ENCODE measurements around the gene SMG6. TPM values are rescaled to one million over a fixed set of nuclear protein-coding genes. Genes with fewer than 3 reads are reported as not detected.

The SMG6 gene
- polyA plus RNA-seq, 1 of the 3 experiments (the other 2 are of a cell fraction) = 15.7 TPM

DNA sequence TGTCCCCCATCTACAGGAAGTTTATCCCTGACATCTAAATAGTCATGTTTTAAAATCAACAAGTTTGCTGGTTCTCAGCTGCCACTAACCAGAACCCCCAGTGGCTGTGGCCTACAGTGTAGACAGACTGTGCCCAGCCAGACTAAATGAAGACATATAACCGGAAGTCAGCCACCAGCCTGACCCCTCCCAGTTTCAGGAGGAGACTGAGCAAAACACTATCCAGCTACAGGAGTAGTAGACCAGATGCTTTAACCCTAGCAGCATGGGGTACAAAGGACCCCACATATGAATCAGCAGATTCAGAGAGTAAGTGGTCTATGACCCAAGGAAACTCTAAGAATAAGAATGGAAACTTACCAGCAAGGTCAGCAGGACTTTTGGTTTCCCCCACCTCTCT, 165.3 kb downstream of the SMG6 start:
- DNase-seq = peak; percentile 79
- H3K36me3 ChIP-seq (replicated peaks in 1 of 2; ENCODE audit: control insufficient read depth in 1 of 2, insufficient read depth in 2 of 2, low read length in 1 of 2) = no peaks in the 10 kb centered on the region
- no peak overlapping the region for H2AFZ ChIP-seq (ENCODE audit: low read depth)
- no peaks in the 10 kb centered on the region for H3K9me2 ChIP-seq
- peaks cover 12% of the 10 kb centered on the region; the same call in 1 of the 2 replicates for H3K79me2 ChIP-seq (ENCODE audit: insufficient read depth)
- peak overlapping the region; percentile 32; the same call in 1 of the 2 replicates for H3K4me2 ChIP-seq
- POLR2A ChIA-PET = interaction anchor here (1.5 kb wide), 1 partner anchor 18 kb away, joined by 4 read pairs; no protein-coding TSS in a partner anchor
- no peak overlapping the region for H3K4me3 ChIP-seq (ENCODE audit: low read depth in 2 of 2, low read length in 1 of 2)
- TF ChIP-seq, protein P1, sequence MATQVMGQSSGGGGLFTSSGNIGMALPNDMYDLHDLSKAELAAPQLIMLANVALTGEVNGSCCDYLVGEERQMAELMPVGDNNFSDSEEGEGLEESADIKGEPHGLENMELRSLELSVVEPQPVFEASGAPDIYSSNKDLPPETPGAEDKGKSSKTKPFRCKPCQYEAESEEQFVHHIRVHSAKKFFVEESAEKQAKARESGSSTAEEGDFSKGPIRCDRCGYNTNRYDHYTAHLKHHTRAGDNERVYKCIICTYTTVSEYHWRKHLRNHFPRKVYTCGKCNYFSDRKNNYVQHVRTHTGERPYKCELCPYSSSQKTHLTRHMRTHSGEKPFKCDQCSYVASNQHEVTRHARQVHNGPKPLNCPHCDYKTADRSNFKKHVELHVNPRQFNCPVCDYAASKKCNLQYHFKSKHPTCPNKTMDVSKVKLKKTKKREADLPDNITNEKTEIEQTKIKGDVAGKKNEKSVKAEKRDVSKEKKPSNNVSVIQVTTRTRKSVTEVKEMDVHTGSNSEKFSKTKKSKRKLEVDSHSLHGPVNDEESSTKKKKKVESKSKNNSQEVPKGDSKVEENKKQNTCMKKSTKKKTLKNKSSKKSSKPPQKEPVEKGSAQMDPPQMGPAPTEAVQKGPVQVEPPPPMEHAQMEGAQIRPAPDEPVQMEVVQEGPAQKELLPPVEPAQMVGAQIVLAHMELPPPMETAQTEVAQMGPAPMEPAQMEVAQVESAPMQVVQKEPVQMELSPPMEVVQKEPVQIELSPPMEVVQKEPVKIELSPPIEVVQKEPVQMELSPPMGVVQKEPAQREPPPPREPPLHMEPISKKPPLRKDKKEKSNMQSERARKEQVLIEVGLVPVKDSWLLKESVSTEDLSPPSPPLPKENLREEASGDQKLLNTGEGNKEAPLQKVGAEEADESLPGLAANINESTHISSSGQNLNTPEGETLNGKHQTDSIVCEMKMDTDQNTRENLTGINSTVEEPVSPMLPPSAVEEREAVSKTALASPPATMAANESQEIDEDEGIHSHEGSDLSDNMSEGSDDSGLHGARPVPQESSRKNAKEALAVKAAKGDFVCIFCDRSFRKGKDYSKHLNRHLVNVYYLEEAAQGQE (IDR thresholded peaks at IDR 0.05; ENCODE audit: low read depth, low read length) = no peak
- TF ChIP-seq GABPA (IDR thresholded peaks at IDR 0.05; ENCODE audit: low read depth) = 0 out of 2 replicates have a peak, but pooled peaks have one; percentile 17
- WGBS (ENCODE audit: low lambda C conversion rate) = 0% methylated on average over 1 of the region's 1 CpG
- peaks cover 24% of the 10 kb centered on the region for H3F3A ChIP-seq (replicated peaks; ENCODE audit: insufficient read depth)
- peak overlapping the region; percentile 69 to 85 for H3K27ac ChIP-seq (ENCODE audit: low read depth in 2 of 2, low read length in 1 of 2)
- CTCF ChIA-PET = interaction anchor here (0.8 to 2.8 kb wide), 16 partner anchors 10 to 107 kb away, joined by 3 to 16 read pairs (median 5); partner anchors contain the start of gene HIC1
- no peak overlapping the region for H3K9ac ChIP-seq
- H3K27me3 ChIP-seq (ENCODE audit: insufficient read depth) = no peaks in the 10 kb centered on the region
- H3K9me3 ChIP-seq = no peaks in the 10 kb centered on the region
- H4K20me1 ChIP-seq (ENCODE audit: insufficient read depth) = 0 out of 2 replicates have a peak, but pooled peaks cover 5% of the 10 kb centered on the region
- H3K4me1 ChIP-seq (ENCODE audit: control insufficient read depth in 1 of 2, insufficient read depth in 2 of 2, low read depth in 1 of 2, low read length in 1 of 2) = peaks cover 24 to 26% of the 10 kb centered on the region in 2 experiments

DNA sequence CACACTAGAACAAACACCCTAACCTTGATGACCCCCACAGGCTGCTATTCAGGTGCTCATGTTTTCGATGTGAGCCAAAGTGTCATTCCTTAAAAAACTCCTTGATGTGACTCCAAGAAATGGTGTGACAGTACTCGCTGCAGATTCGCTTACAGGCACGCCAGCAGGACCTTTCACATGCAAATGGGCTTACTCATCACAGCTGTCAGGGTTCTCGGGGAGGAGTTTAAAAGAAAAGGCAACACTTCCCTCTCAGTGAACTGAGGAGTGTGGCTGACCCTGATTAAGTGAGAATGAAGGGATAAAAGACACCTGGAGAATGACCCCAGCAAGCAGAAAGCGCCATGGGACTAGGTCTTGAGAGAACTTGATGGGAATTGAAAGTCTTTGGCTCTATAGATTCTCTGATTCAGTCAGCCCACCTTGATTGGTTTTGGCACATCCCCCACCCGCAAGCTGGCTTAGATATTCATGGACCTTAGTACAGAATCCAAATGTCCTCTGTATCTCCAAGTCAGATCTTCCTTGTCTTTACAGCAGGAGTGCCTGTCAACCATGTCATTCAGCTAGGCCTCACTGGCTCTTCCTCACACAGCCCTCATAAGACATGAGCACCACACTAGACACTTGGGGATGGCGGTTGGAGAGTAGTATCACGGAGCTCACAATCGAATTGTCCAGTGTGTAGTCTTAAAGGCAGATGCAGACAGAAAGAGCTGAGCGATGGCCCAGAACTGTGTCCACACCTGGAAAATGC, 166.1 kb downstream of the SMG6 start:
- Histone ChIP-seq H3F3A (replicated peaks; ENCODE audit: insufficient read depth) (peaks cover 21% of the 10 kb centered on the region), H4K20me1 (ENCODE audit: insufficient read depth) (0 out of 2 replicates have a peak, but pooled peaks cover 5% of the 10 kb centered on the region), H3K4me3 (ENCODE audit: low read depth in 2 of 2, low read length in 1 of 2) (no peak overlapping the region), H3K79me2 (ENCODE audit: insufficient read depth) (peaks cover 12% of the 10 kb centered on the region; the same call in 1 of the 2 replicates), H3K9ac (no peak overlapping the region), H2AFZ (ENCODE audit: low read depth) (no peak overlapping the region), H3K27me3 (ENCODE audit: insufficient read depth) (no peaks in the 10 kb centered on the region), H3K4me1 (ENCODE audit: control insufficient read depth in 1 of 2, insufficient read depth in 2 of 2, low read depth in 1 of 2, low read length in 1 of 2) (peaks cover 24 to 26% of the 10 kb centered on the region in 2 experiments), H3K27ac (ENCODE audit: low read depth in 2 of 2, low read length in 1 of 2) (peak overlapping the region; percentile 69 to 85; a peak in 3 of 4 replicates), H3K4me2 (peak overlapping the region; percentile 6; the same call in 1 of the 2 replicates), H3K36me3 (replicated peaks in 1 of 2; ENCODE audit: control insufficient read depth in 1 of 2, insufficient read depth in 2 of 2, low read length in 1 of 2) (no peaks in the 10 kb centered on the region), H3K9me3 (no peaks in the 10 kb centered on the region), H3K9me2 (no peaks in the 10 kb centered on the region)
- 76% methylated on average over 10 of the region's 11 CpGs for WGBS (ENCODE audit: low lambda C conversion rate)
- POLR2A ChIA-PET = interaction anchor here (1.5 kb wide), 1 partner anchor 17 kb away, joined by 4 read pairs; no protein-coding TSS in a partner anchor
- DNase-seq = no peak
- CTCF ChIA-PET = interaction anchor here (0.8 to 2.9 kb wide), 12 partner anchors 11 to 108 kb away, joined by 3 to 16 read pairs (median 6); partner anchors contain the start of gene HIC1
- TF ChIP-seq MXI1 (IDR thresholded peaks at IDR 0.05; ENCODE audit: low read depth, low read length) = no peak
- peak; percentile 8; the same call in 1 of the 2 replicates for TF ChIP-seq TCF12 (IDR thresholded peaks at IDR 0.05)
- TF ChIP-seq, protein P2, sequence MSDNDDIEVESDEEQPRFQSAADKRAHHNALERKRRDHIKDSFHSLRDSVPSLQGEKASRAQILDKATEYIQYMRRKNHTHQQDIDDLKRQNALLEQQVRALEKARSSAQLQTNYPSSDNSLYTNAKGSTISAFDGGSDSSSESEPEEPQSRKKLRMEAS (IDR thresholded peaks at IDR 0.05; ENCODE audit: low read depth) = no peak
- no peak for TF ChIP-seq RCOR1 (IDR thresholded peaks at IDR 0.05; ENCODE audit: low read length)
- no peak for TF ChIP-seq TEAD4 (IDR thresholded peaks at IDR 0.05; ENCODE audit: borderline replicate concordance, insufficient read depth)
- TF ChIP-seq, protein P3, sequence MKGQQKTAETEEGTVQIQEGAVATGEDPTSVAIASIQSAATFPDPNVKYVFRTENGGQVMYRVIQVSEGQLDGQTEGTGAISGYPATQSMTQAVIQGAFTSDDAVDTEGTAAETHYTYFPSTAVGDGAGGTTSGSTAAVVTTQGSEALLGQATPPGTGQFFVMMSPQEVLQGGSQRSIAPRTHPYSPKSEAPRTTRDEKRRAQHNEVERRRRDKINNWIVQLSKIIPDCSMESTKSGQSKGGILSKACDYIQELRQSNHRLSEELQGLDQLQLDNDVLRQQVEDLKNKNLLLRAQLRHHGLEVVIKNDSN (IDR thresholded peaks at IDR 0.05; ENCODE audit: borderline replicate concordance, low read depth) = no peak
- TF ChIP-seq, protein P4, sequence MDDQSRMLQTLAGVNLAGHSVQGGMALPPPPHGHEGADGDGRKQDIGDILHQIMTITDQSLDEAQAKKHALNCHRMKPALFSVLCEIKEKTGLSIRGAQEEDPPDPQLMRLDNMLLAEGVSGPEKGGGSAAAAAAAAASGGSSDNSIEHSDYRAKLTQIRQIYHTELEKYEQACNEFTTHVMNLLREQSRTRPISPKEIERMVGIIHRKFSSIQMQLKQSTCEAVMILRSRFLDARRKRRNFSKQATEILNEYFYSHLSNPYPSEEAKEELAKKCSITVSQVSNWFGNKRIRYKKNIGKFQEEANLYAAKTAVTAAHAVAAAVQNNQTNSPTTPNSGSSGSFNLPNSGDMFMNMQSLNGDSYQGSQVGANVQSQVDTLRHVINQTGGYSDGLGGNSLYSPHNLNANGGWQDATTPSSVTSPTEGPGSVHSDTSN (IDR thresholded peaks at IDR 0.05) = 0 out of 2 replicates have a peak, but pooled peaks have one; percentile 5
- TF ChIP-seq RFX5 (IDR thresholded peaks at IDR 0.05; ENCODE audit: low read length) = no peak
- no peak for TF ChIP-seq RXRA (IDR thresholded peaks at IDR 0.05; ENCODE audit: borderline replicate concordance, low read depth)
- peak; percentile 38; the same call in 1 of the 2 replicates for TF ChIP-seq FOSL2 (IDR thresholded peaks at IDR 0.05; ENCODE audit: borderline replicate concordance, low read depth)
- TF ChIP-seq, protein P1 (IDR thresholded peaks at IDR 0.05; ENCODE audit: low read depth, low read length) = no peak
